MM.1S (cell line): ENCODE measurements around the gene C1QTNF9B.

ENCODE experiments used
- EZH2 ChIP-seq: fragments of 300-600 bp; sonication (generic); optimal IDR thresholded peaks from 2 replicates; pipeline ENCODE3; 2017; ENCODE audit warnings: low read depth, mild to moderate bottlenecking, antibody characterized with exemption, low read length, mixed read lengths
- TF ChIP-seq, protein P1 (sequence below): fragments of 300-600 bp; sonication (generic); IDR thresholded peaks from 2 replicates; pipeline ENCODE4 v1.5.1; 2016; ENCODE audit warnings: antibody characterized with exemption, low read length, mixed read lengths

DNA sequence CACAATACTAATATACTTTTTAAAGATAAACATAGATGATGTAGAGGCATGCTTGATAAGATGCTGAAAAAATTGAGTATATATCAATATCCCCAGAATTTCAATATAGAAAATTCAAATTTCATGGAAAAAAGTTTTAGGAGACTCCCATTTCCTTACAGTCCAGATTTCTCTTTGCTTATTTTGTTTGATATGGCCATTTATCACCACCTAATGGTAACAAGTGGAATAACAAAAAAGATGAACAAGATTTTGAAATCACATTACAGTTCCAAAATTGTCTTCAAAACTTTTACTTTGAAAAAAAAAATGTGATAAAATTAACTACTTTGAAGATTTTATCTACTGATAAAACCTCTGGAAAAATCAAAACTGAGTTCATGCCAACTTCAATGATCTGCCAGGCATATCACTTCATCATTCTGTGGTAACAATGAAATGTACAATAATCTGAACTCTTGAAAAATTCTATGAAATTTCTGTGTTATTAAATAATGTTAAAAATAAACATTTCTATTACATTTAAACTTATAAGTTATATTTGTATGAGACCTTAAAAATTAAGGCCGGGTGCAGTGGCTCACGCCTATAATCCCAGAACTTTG is 25.6 kb downstream of the C1QTNF9B start:
- TF ChIP-seq, protein P1, sequence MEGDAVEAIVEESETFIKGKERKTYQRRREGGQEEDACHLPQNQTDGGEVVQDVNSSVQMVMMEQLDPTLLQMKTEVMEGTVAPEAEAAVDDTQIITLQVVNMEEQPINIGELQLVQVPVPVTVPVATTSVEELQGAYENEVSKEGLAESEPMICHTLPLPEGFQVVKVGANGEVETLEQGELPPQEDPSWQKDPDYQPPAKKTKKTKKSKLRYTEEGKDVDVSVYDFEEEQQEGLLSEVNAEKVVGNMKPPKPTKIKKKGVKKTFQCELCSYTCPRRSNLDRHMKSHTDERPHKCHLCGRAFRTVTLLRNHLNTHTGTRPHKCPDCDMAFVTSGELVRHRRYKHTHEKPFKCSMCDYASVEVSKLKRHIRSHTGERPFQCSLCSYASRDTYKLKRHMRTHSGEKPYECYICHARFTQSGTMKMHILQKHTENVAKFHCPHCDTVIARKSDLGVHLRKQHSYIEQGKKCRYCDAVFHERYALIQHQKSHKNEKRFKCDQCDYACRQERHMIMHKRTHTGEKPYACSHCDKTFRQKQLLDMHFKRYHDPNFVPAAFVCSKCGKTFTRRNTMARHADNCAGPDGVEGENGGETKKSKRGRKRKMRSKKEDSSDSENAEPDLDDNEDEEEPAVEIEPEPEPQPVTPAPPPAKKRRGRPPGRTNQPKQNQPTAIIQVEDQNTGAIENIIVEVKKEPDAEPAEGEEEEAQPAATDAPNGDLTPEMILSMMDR = peak; percentile 41
- no peak for TF ChIP-seq EZH2
